Measurements from ENCODE around the gene NR1I3. TPM values are rescaled to one million over a fixed set of nuclear protein-coding genes. Genes with fewer than 3 reads are reported as not detected.

Gene NR1I3
- total RNA-seq, 1 donor from 2014 or later = not detected

- Histone ChIP-seq H3K9me3 (no peaks in the 10 kb centered on the region), H3K36me3 (no peaks in the 10 kb centered on the region), H3K27me3 (no peaks in the 10 kb centered on the region), H3K4me3 (no peak overlapping the region), H3K4me1 (peaks cover 21% of the 10 kb centered on the region), H3K27ac (no peak overlapping the region)
- intact Hi-C loops (cut with DNase I) = no loop called here
- TF ChIP-seq CTCF (IDR thresholded peaks at IDR 0.05) = no peak
- no peak for TF ChIP-seq POLR2AphosphoS5 (IDR thresholded peaks at IDR 0.05; ENCODE audit: insufficient read depth in 1 of 2, low read depth in 1 of 2)
- no peak for TF ChIP-seq POLR2A (IDR thresholded peaks at IDR 0.05)
- DNase-seq (ENCODE audit: extremely low spot score in 2 of 2) = no peak
Observed at GRCh38 chr1:161222175-161223019, 15.6 kb downstream of the NR1I3 start.

- Histone ChIP-seq H3K4me1 (peaks cover 2% of the 10 kb centered on the region), H3K9me3 (no peaks in the 10 kb centered on the region), H3K27ac (no peak overlapping the region), H3K36me3 (no peaks in the 10 kb centered on the region), H3K27me3 (no peaks in the 10 kb centered on the region), H3K4me3 (no peak overlapping the region)
- DNase-seq (ENCODE audit: extremely low spot score in 2 of 2) = no peak
- TF ChIP-seq POLR2A (IDR thresholded peaks at IDR 0.05) = no peak
- no peak for TF ChIP-seq CTCF (IDR thresholded peaks at IDR 0.05)
- TF ChIP-seq POLR2AphosphoS5 (IDR thresholded peaks at IDR 0.05; ENCODE audit: insufficient read depth in 1 of 2, low read depth in 1 of 2) = no peak
- intact Hi-C loops (cut with DNase I) = no loop called here
Observed at GRCh38 chr1:161220002-161220401, 18.0 kb downstream of the NR1I3 start.

GRCh38 chr1:161219078-161219892, 18.7 kb downstream of the NR1I3 start:
- no peak for DNase-seq (ENCODE audit: extremely low spot score in 2 of 2)
- H3K4me1 ChIP-seq = no peaks in the 10 kb centered on the region
- no peak overlapping the region for H3K4me3 ChIP-seq
- H3K36me3 ChIP-seq = peaks cover 0 to 5% of the 10 kb centered on the region in 2 donors
- intact Hi-C loops (cut with DNase I) = no loop called here
- H3K27me3 ChIP-seq = no peaks in the 10 kb centered on the region
- H3K9me3 ChIP-seq = no peaks in the 10 kb centered on the region
- no peak for TF ChIP-seq CTCF (IDR thresholded peaks at IDR 0.05)
- no peak for TF ChIP-seq POLR2AphosphoS5 (IDR thresholded peaks at IDR 0.05; ENCODE audit: insufficient read depth in 1 of 2, low read depth in 1 of 2)
- no peak for TF ChIP-seq POLR2A (IDR thresholded peaks at IDR 0.05)
- no peak overlapping the region for H3K27ac ChIP-seq

GRCh38 chr1:161218301-161219077, 19.5 kb downstream of the NR1I3 start:
- intact Hi-C loops (cut with DNase I) = no loop called here
- Histone ChIP-seq H3K27ac (no peak overlapping the region), H3K27me3 (no peaks in the 10 kb centered on the region), H3K36me3 (peaks cover under 1 to 13% of the 10 kb centered on the region in 2 donors), H3K4me3 (no peak overlapping the region), H3K4me1 (no peaks in the 10 kb centered on the region), H3K9me3 (no peaks in the 10 kb centered on the region)
- no peak for DNase-seq (ENCODE audit: extremely low spot score in 2 of 2)
- no peak for TF ChIP-seq CTCF (IDR thresholded peaks at IDR 0.05)
- no peak for TF ChIP-seq POLR2A (IDR thresholded peaks at IDR 0.05)
- no peak for TF ChIP-seq POLR2AphosphoS5 (IDR thresholded peaks at IDR 0.05; ENCODE audit: insufficient read depth in 1 of 2, low read depth in 1 of 2)
